Liver (tissue), 9 donors: ENCODE measurements around the gene FGD6. TPM values are rescaled to one million over a fixed set of nuclear protein-coding genes. Genes with fewer than 3 reads are reported as not detected.

Experiments used
- DNase-seq: peaks from one replicate; pipeline ENCODE4 v3.0.0-alpha.2; 2017; ENCODE audit warnings: low spot score
- H3K27ac ChIP-seq, 2 donors: one replicate each; pipeline ENCODE4 v1.7.0; 2013; ENCODE audit warnings: inconsistent platforms in 2 of 2, low read length in 2 of 2, control low read depth in 1 of 2, low read depth in 1 of 2, mild to moderate bottlenecking in 1 of 2
- H3K27me3 ChIP-seq, 4 donors: one replicate each; pipeline versions ENCODE4 v1.6.1 to v1.7.0; 2013; ENCODE audit warnings: low read length in 3 of 4, inconsistent platforms in 1 of 4, mild to moderate bottlenecking in 1 of 4, moderate library complexity in 1 of 4; ENCODE audit not compliant: control insufficient read depth in 4 of 4, insufficient read depth in 4 of 4
- H3K36me3 ChIP-seq, 4 donors: one replicate each; pipeline versions ENCODE4 v1.6.1 to v1.7.0; 2013; ENCODE audit warnings: low read length in 3 of 4, mild to moderate bottlenecking in 3 of 4, low read depth in 1 of 4, moderate library complexity in 1 of 4; ENCODE audit not compliant: control insufficient read depth in 4 of 4, insufficient read depth in 3 of 4
- H3K4me1 ChIP-seq, 4 donors: one replicate each; pipeline versions ENCODE4 v1.6.1 to v1.7.0; 2013; ENCODE audit warnings: low read length in 3 of 4, mild to moderate bottlenecking in 3 of 4, moderate library complexity in 1 of 4; ENCODE audit not compliant: control insufficient read depth in 4 of 4, insufficient read depth in 4 of 4
- H3K4me3 ChIP-seq, 3 donors: one replicate each; pipeline versions ENCODE4 v1.6.1 to v1.7.0; 2013; ENCODE audit warnings: low read length in 3 of 3, control low read depth in 1 of 3, low read depth in 1 of 3, mild to moderate bottlenecking in 1 of 3
- H3K9ac ChIP-seq, 2 donors: one replicate each; pipeline ENCODE4 v1.7.0; 2013; ENCODE audit warnings: low read length in 2 of 2, mild to moderate bottlenecking in 2 of 2, moderate library complexity in 2 of 2, control low read depth in 1 of 2, low read depth in 1 of 2
- H3K9me3 ChIP-seq, 4 donors: one replicate each; pipeline versions ENCODE4 v1.6.1 to v1.7.0; 2013; ENCODE audit warnings: low read length in 3 of 4; ENCODE audit not compliant: control insufficient read depth in 4 of 4
- EGR1 ChIP-seq, 2 donors: IDR thresholded peaks; 2 replicates each; pipeline ENCODE4 v1.6.1; 2016 to 2018; ENCODE audit warnings: antibody characterized with exemption in 2 of 2, low read depth in 2 of 2
- FOXA1 ChIP-seq: IDR thresholded peaks from 2 replicates; pipeline ENCODE4 v1.6.1; 2016; ENCODE audit warnings: antibody characterized with exemption
- FOXA2 ChIP-seq: IDR thresholded peaks from 2 replicates; pipeline ENCODE4 v1.6.1; 2016; ENCODE audit warnings: antibody characterized with exemption
- GABPA ChIP-seq, 2 donors: IDR thresholded peaks in 1 of 2; conservative IDR thresholded peaks in 1 of 2; 2 replicates each; pipeline ENCODE4 v1.6.1; 2016; ENCODE audit warnings: antibody characterized with exemption in 2 of 2, mild to moderate bottlenecking in 1 of 2, moderate library complexity in 1 of 2
- HNF4A ChIP-seq, 2 donors: conservative IDR thresholded peaks; 2 replicates each; pipeline ENCODE4 v1.6.1; 2016; ENCODE audit warnings: antibody characterized with exemption in 2 of 2, mild to moderate bottlenecking in 2 of 2
- HNF4G ChIP-seq: IDR thresholded peaks from 2 replicates; pipeline ENCODE4 v1.6.1; 2016; ENCODE audit warnings: antibody characterized with exemption
- JUND ChIP-seq, 2 donors: IDR thresholded peaks; 2 replicates each; pipeline ENCODE4 v1.6.1; 2016; ENCODE audit warnings: antibody characterized with exemption in 2 of 2
- NR2F2 ChIP-seq: IDR thresholded peaks from 2 replicates; pipeline ENCODE4 v1.6.1; 2016; ENCODE audit warnings: antibody characterized with exemption
- RAD21 ChIP-seq, 2 donors: IDR thresholded peaks; 2 replicates each; pipeline ENCODE4 v1.6.1; 2016; ENCODE audit warnings: antibody characterized with exemption in 2 of 2, mild to moderate bottlenecking in 2 of 2
- RXRA ChIP-seq, 2 donors: IDR thresholded peaks; 2 replicates each; pipeline ENCODE4 v1.6.1; 2017 to 2018; ENCODE audit warnings: antibody characterized with exemption in 2 of 2, mild to moderate bottlenecking in 1 of 2
- SP1 ChIP-seq: IDR thresholded peaks from 2 replicates; pipeline ENCODE4 v1.6.1; 2018; ENCODE audit warnings: antibody characterized with exemption, mild to moderate bottlenecking
- TAF1 ChIP-seq: conservative IDR thresholded peaks from 2 replicates; pipeline ENCODE4 v1.6.1; 2016; ENCODE audit warnings: antibody characterized with exemption, mild to moderate bottlenecking
- YY1 ChIP-seq: IDR thresholded peaks from 2 replicates; pipeline ENCODE4 v1.6.1; 2016; ENCODE audit warnings: antibody characterized with exemption, mild to moderate bottlenecking
- WGBS: extraction: QIAGEN DNeasy Blood & Tissue Kit; methylation state at CpG from one replicate; pipeline ENCODE4 v1.1.7; 2013; 5-methylcytosine and 5-hydroxymethylcytosine counted together
- polyA plus RNA-seq, 2 donors: library from polyadenylated mRNA; stranded (reverse) in 1 of 2; unstranded in 1 of 2; fragments of 200-250 nt in 1 of 2; fragments of >200 nt in 1 of 2; fragmentation: Nextera tagmentation in 1 of 2; extraction: Ambion mirVana in 1 of 2; gene quantifications; one replicate each; pipeline versions ENCODE4 v1.2.1 to v1.2.3, GENCODE V29; 2013 to 2015
- total RNA-seq, 2 donors: library from RNA; depleted of rRNA; stranded (reverse); fragments of >200 nt; gene quantifications; one replicate each; pipeline ENCODE4 v1.2.3, GENCODE V29; 2014
- TF ChIP-seq, protein P1 (sequence below): IDR thresholded peaks from 2 replicates; pipeline ENCODE4 v1.6.1; 2016; ENCODE audit warnings: antibody characterized with exemption, mild to moderate bottlenecking
- TF ChIP-seq, protein P2 (sequence below): IDR thresholded peaks from 2 replicates; pipeline ENCODE4 v1.6.1; 2016; ENCODE audit warnings: antibody characterized with exemption
- TF ChIP-seq, protein P3 (sequence below): IDR thresholded peaks from 2 replicates; pipeline ENCODE4 v1.6.1; 2016; ENCODE audit warnings: antibody characterized with exemption
- TF ChIP-seq, protein P4 (sequence below): fragments of 150-350 bp; IDR thresholded peaks from 2 replicates; pipeline ENCODE4 v1.5.1; 2017; ENCODE audit warnings: improper control_type of control experiment, low read depth, low read length; ENCODE audit not compliant: missing input control
- donor health status: healthy.
- donor health status: healthy.
- donor health status: healthy.
- donor health status: healthy.
- donor health status: healthy.

Gene FGD6
- total and polyA plus RNA-seq, 4 donors: 0.54 to 6.9 (median 2.4) TPM

DNA sequence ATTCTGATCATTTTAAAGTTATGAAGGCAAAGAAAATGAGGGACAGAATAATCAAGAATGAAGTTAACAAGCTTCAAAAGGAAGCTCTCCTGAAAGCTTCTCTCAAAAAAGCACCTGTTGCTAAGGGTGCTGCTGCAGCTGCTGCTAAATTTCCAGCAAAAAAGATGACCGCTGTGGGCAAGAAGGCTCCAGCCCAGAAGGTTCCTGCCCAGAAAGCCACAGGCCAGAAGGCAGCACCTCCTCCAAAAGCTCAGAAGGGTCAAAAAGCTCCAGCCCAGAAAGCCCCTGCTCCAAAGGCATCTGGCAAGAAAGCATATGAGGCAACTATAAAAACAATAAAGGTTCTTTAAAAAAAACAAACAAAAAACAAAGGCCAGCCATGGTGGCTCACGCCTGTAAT, 91.2 kb downstream of the FGD6 start:
- H3K36me3 ChIP-seq: peaks cover 0 to 3% (median 1%) of the 10 kb centered on the region in 4 donors
- no peaks in the 10 kb centered on the region for H3K27me3 ChIP-seq
- H3K4me3 ChIP-seq: no peak overlapping the region
- no peak overlapping the region for H3K27ac ChIP-seq
- no peaks in the 10 kb centered on the region for H3K9me3 ChIP-seq
- 96% methylated on average over 2 of the region's 2 CpGs for WGBS
- no peak overlapping the region for H3K9ac ChIP-seq
- TF ChIP-seq GABPA (IDR thresholded peaks at IDR 0.05 in 1 of 2, conservative IDR thresholded peaks at IDR 0.05 in 1 of 2): no peak
- no peak for TF ChIP-seq EGR1 (IDR thresholded peaks at IDR 0.05; ENCODE audit: low read depth in 2 of 2)
- no peak for TF ChIP-seq RAD21 (IDR thresholded peaks at IDR 0.05)
- no peak for TF ChIP-seq TAF1
- H3K4me1 ChIP-seq: no peaks in the 10 kb centered on the region
- DNase-seq: no peak

DNA sequence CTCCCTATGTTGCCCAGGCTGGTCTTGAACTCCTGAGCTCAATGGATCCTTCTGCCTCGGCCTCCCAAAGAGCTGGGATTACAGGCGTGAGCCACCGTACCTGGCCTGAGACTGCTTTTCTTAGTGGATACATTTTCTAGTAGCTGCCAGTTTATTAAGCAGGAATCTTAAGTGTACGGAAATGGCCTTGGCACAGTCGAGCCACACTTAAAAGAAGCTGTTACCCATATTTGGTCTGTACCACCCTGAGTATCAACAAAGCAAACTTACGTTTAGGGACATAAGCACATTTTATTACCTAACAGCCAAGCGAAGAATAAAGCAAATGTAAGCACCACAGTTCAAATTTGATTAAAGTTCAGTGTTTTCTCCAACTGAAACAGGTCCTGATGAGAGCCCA, 93.2 kb downstream of the FGD6 start:
- Histone ChIP-seq H3K27me3 (no peaks in the 10 kb centered on the region), H3K4me3 (no peak overlapping the region), H3K36me3 (peaks cover 0 to 3% (median 1%) of the 10 kb centered on the region in 4 donors), H3K27ac (no peak overlapping the region), H3K9me3 (no peaks in the 10 kb centered on the region), H3K9ac (no peak overlapping the region), H3K4me1 (no peaks in the 10 kb centered on the region)
- WGBS: 88% methylated on average over 7 of the region's 7 CpGs
- TF ChIP-seq JUND (IDR thresholded peaks at IDR 0.05): no peak
- TF ChIP-seq, protein P1, sequence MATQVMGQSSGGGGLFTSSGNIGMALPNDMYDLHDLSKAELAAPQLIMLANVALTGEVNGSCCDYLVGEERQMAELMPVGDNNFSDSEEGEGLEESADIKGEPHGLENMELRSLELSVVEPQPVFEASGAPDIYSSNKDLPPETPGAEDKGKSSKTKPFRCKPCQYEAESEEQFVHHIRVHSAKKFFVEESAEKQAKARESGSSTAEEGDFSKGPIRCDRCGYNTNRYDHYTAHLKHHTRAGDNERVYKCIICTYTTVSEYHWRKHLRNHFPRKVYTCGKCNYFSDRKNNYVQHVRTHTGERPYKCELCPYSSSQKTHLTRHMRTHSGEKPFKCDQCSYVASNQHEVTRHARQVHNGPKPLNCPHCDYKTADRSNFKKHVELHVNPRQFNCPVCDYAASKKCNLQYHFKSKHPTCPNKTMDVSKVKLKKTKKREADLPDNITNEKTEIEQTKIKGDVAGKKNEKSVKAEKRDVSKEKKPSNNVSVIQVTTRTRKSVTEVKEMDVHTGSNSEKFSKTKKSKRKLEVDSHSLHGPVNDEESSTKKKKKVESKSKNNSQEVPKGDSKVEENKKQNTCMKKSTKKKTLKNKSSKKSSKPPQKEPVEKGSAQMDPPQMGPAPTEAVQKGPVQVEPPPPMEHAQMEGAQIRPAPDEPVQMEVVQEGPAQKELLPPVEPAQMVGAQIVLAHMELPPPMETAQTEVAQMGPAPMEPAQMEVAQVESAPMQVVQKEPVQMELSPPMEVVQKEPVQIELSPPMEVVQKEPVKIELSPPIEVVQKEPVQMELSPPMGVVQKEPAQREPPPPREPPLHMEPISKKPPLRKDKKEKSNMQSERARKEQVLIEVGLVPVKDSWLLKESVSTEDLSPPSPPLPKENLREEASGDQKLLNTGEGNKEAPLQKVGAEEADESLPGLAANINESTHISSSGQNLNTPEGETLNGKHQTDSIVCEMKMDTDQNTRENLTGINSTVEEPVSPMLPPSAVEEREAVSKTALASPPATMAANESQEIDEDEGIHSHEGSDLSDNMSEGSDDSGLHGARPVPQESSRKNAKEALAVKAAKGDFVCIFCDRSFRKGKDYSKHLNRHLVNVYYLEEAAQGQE: no peak
- no peak for TF ChIP-seq TAF1
- no peak for TF ChIP-seq GABPA (IDR thresholded peaks at IDR 0.05 in 1 of 2, conservative IDR thresholded peaks at IDR 0.05 in 1 of 2)
- TF ChIP-seq HNF4A (conservative IDR thresholded peaks at IDR 0.05): no peak
- no peak for TF ChIP-seq SP1
- no peak for TF ChIP-seq FOXA1
- TF ChIP-seq NR2F2: no peak
- TF ChIP-seq, protein P2, sequence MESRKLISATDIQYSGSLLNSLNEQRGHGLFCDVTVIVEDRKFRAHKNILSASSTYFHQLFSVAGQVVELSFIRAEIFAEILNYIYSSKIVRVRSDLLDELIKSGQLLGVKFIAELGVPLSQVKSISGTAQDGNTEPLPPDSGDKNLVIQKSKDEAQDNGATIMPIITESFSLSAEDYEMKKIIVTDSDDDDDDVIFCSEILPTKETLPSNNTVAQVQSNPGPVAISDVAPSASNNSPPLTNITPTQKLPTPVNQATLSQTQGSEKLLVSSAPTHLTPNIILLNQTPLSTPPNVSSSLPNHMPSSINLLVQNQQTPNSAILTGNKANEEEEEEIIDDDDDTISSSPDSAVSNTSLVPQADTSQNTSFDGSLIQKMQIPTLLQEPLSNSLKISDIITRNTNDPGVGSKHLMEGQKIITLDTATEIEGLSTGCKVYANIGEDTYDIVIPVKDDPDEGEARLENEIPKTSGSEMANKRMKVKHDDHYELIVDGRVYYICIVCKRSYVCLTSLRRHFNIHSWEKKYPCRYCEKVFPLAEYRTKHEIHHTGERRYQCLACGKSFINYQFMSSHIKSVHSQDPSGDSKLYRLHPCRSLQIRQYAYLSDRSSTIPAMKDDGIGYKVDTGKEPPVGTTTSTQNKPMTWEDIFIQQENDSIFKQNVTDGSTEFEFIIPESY: no peak
- TF ChIP-seq RXRA (IDR thresholded peaks at IDR 0.05): no peak
- TF ChIP-seq, protein P3, sequence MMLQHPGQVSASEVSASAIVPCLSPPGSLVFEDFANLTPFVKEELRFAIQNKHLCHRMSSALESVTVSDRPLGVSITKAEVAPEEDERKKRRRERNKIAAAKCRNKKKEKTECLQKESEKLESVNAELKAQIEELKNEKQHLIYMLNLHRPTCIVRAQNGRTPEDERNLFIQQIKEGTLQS: no peak
- no peak for TF ChIP-seq FOXA2
- TF ChIP-seq, protein P4, sequence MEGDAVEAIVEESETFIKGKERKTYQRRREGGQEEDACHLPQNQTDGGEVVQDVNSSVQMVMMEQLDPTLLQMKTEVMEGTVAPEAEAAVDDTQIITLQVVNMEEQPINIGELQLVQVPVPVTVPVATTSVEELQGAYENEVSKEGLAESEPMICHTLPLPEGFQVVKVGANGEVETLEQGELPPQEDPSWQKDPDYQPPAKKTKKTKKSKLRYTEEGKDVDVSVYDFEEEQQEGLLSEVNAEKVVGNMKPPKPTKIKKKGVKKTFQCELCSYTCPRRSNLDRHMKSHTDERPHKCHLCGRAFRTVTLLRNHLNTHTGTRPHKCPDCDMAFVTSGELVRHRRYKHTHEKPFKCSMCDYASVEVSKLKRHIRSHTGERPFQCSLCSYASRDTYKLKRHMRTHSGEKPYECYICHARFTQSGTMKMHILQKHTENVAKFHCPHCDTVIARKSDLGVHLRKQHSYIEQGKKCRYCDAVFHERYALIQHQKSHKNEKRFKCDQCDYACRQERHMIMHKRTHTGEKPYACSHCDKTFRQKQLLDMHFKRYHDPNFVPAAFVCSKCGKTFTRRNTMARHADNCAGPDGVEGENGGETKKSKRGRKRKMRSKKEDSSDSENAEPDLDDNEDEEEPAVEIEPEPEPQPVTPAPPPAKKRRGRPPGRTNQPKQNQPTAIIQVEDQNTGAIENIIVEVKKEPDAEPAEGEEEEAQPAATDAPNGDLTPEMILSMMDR: no peak
- TF ChIP-seq RAD21 (IDR thresholded peaks at IDR 0.05): no peak
- no peak for TF ChIP-seq EGR1 (IDR thresholded peaks at IDR 0.05; ENCODE audit: low read depth in 2 of 2)
- no peak for TF ChIP-seq HNF4G
- TF ChIP-seq YY1: no peak
- DNase-seq: no peak
